ENCODE data around the gene ATE1.

GRCh38 chr10:121812031-121812430, 115.8 kb downstream of the ATE1 start:
- no peak for TF ChIP-seq CTCF (IDR thresholded peaks at IDR 0.05)
- no peak for TF ChIP-seq POLR2A (IDR thresholded peaks at IDR 0.05)

Measured in esophagus squamous epithelium (tissue), 4 donors.